H4 (cell line): ENCODE results near the gene SORBS1. TPM values are rescaled to one million over a fixed set of nuclear protein-coding genes. Genes with fewer than 3 reads are reported as not detected.

Experiments
- DNase-seq: peaks from one replicate; pipeline ENCODE4 v3.0.0-alpha.2; 2015; ENCODE audit warnings: low spot score
- total RNA-seq: library from RNA; depleted of rRNA; stranded (reverse); fragments of >200 nt; shearing (Covaris generic); gene quantifications from 2 replicates; pipeline ENCODE4 v1.2.3, GENCODE V29; 2014

SORBS1 gene
- total RNA-seq, 1 experiment from 2014 or later: 1.4 TPM

- DNase-seq: no peak
Observed at GRCh38 chr10:95539560-95540284, 21.4 kb downstream of the SORBS1 start.

GRCh38 chr10:95538412-95538811 is 22.8 kb downstream of the SORBS1 start:
- no peak for DNase-seq

- DNase-seq: no peak
Observed at GRCh38 chr10:95537542-95537927, 23.6 kb downstream of the SORBS1 start.

- no peak for DNase-seq
Observed at GRCh38 chr10:95536894-95537541, 24.2 kb downstream of the SORBS1 start.

GRCh38 chr10:95536017-95536416 is 25.2 kb downstream of the SORBS1 start:
- no peak for DNase-seq

- DNase-seq: no peak
Observed at GRCh38 chr10:95535526-95535925, 25.6 kb downstream of the SORBS1 start.

- DNase-seq: no peak
Observed at GRCh38 chr10:95533590-95533989, 27.6 kb downstream of the SORBS1 start.

GRCh38 chr10:95532536-95532935 is 28.6 kb downstream of the SORBS1 start:
- no peak for DNase-seq

GRCh38 chr10:95531994-95532399 is 29.2 kb downstream of the SORBS1 start:
- DNase-seq: no peak

GRCh38 chr10:95531058-95531809 is 29.9 kb downstream of the SORBS1 start:
- DNase-seq: no peak

GRCh38 chr10:95530561-95530960 is 30.6 kb downstream of the SORBS1 start:
- DNase-seq: no peak

GRCh38 chr10:95530029-95530428 is 31.1 kb downstream of the SORBS1 start:
- DNase-seq: no peak

GRCh38 chr10:95526044-95526443 is 35.1 kb downstream of the SORBS1 start:
- DNase-seq: no peak

GRCh38 chr10:95525033-95525418 is 36.1 kb downstream of the SORBS1 start:
- peak; percentile 78 for DNase-seq

GRCh38 chr10:95524358-95525032 is 36.7 kb downstream of the SORBS1 start:
- no peak for DNase-seq

GRCh38 chr10:95522117-95522516 is 39.1 kb downstream of the SORBS1 start:
- DNase-seq: no peak

- no peak for DNase-seq
Observed at GRCh38 chr10:95520617-95521016, 40.6 kb downstream of the SORBS1 start.

- no peak for DNase-seq
Observed at GRCh38 chr10:95518455-95519452, 42.4 kb downstream of the SORBS1 start.

- DNase-seq: peak; percentile 33
Observed at GRCh38 chr10:95517536-95518454, 43.4 kb downstream of the SORBS1 start.
